Measurements from ENCODE around the gene RABGEF1. TPM values are rescaled to one million over a fixed set of nuclear protein-coding genes. Genes with fewer than 3 reads are reported as not detected.
A peak's percentile ranks its signal among the peaks of the same experiment; 100 is the strongest.

The RABGEF1 gene
- total and polyA plus RNA-seq, 9 of the 15 experiments (the other 6 are each of a cell fraction or from before 2014, with no cell fraction given): 7.0 to 29.3 (median 20.5) TPM

GRCh38 chr7:66697449-66698438, 42.8 kb upstream of the RABGEF1 start:
- ChIA-PET POLR2A (interaction anchor here (0.6 to 2.5 kb wide), 3 partner anchors 14 to 243 kb away, joined by 3 to 7 read pairs (median 3); no protein-coding TSS in a partner anchor), CTCF (ENCODE audit: low intra/inter-chr PET ratio) (no interaction called here)
- 37% methylated on average over 17 of the region's 20 CpGs for WGBS (ENCODE audit: insufficient coverage, low coverage, missing lambda C conversion rate)
- H3K4me2 ChIP-seq (ENCODE audit: insufficient read depth, low read length): no peak overlapping the region
- TF ChIP-seq POLR2A (conservative IDR thresholded peaks at IDR 0.05): 0 out of 2 replicates have a peak, but pooled peaks have one; percentile 29
- TF ChIP-seq HDAC3 (IDR thresholded peaks at IDR 0.05; ENCODE audit: borderline replicate concordance, partially characterized antibody): no peak
- no peak for TF ChIP-seq ZNF507 (tag; conservative IDR thresholded peaks at IDR 0.05)
- intact Hi-C loops (cut with micrococcal nuclease) (no loop called here), in situ Hi-C loops (cut with MboI) (no loop called here)
- no peaks in the 10 kb centered on the region for H3K27me3 ChIP-seq (ENCODE audit: control insufficient read depth in 2 of 2, insufficient read depth in 2 of 2, low read length in 2 of 2)
- no peaks in the 10 kb centered on the region; the same call in none of the 2 replicates for H4K20me1 ChIP-seq (replicated peaks; ENCODE audit: control insufficient read depth, insufficient read depth, low read length)
- peak; percentile 34 for ATAC-seq
- FAIRE-seq: no peak
- no peak overlapping the region for H3K4me3 ChIP-seq
- H2AFZ ChIP-seq (ENCODE audit: low read depth, low read length): no peak overlapping the region
- H3K79me2 ChIP-seq (ENCODE audit: control insufficient read depth, insufficient read depth, low read length): no peaks in the 10 kb centered on the region
- H3K4me1 ChIP-seq (replicated peaks in 1 of 2; ENCODE audit: control insufficient read depth in 2 of 2, insufficient read depth in 2 of 2, low read length in 2 of 2): peaks cover 0 to 9% of the 10 kb centered on the region in 2 experiments; a peak in 1 of 5 replicates
- no peaks in the 10 kb centered on the region for H3K9me1 ChIP-seq (ENCODE audit: control insufficient read depth, insufficient read depth, low read length)
- DNase-seq (ENCODE audit: extremely low read depth in 1 of 4, low spot score in 3 of 4): peak in 3 of 4 experiments; percentile 19 to 37 (median 24)
- peak overlapping the region in 1 of 2 experiments; percentile 75; a peak in 2 of 4 replicates for H3K9ac ChIP-seq (ENCODE audit: insufficient read depth in 1 of 2, low read depth in 2 of 2, low read length in 2 of 2)
- no peak overlapping the region for H3K27ac ChIP-seq (ENCODE audit: extremely low read depth, low read depth, low read length)
- no peaks in the 10 kb centered on the region for H3K9me3 ChIP-seq (replicated peaks; ENCODE audit: control insufficient read depth, insufficient read depth, low read depth, low read length)
- H3K36me3 ChIP-seq (ENCODE audit: control insufficient read depth, insufficient read depth, low read length): no peaks in the 10 kb centered on the region
- BruUV-seq (replicated peaks): no TSS peak
